HG02763 (cell line): ENCODE data around the gene BHMT.

Experiments
- ATAC-seq: cut with Tn5 transposase; IDR thresholded peaks from one replicate; pipeline ENCODE4 v1.9.1; 2021; ENCODE audit warnings: mild to moderate bottlenecking, moderate library complexity; ENCODE audit not compliant: unreplicated experiment

Gene BHMT

GRCh38 chr5:79111387-79111959 is at the start of gene BHMT:
Gene BHMT, plus strand, starts transcription at chr5:79111809. Its CDS starts 77 bp downstream, at chr5:79111886.
- ATAC-seq = no peak

GRCh38 chr5:79062436-79062835 is 49.2 kb upstream of the BHMT start:
- no peak for ATAC-seq

GRCh38 chr5:79069488-79070349 is 41.9 kb upstream of the BHMT start, which contains the start of the genes BHMT2 and DMGDH:
Gene BHMT2, plus strand, starts transcription at chr5:79069767. Its CDS starts 16 bp downstream, at chr5:79069783.
Gene DMGDH, minus strand, starts transcription at chr5:79069674. Its CDS starts 54 bp downstream, at chr5:79069620.
- ATAC-seq = no peak

GRCh38 chr5:79070350-79070667 is 41.3 kb upstream of the BHMT start:
- no peak for ATAC-seq

GRCh38 chr5:79074641-79075040 is 37.0 kb upstream of the BHMT start:
- ATAC-seq = no peak

- no peak for ATAC-seq
These were observed 35.8 kb upstream of the BHMT start for GRCh38 chr5:79075646-79076426.

- no peak for ATAC-seq
These were observed 34.8 kb upstream of the BHMT start for GRCh38 chr5:79076819-79077218.

GRCh38 chr5:79077680-79078365 is 33.8 kb upstream of the BHMT start:
- ATAC-seq = no peak

GRCh38 chr5:79080804-79081203 is 30.8 kb upstream of the BHMT start:
- ATAC-seq = no peak

GRCh38 chr5:79081779-79082178 is 29.8 kb upstream of the BHMT start:
- ATAC-seq = no peak

- no peak for ATAC-seq
These were observed 25.5 kb upstream of the BHMT start for GRCh38 chr5:79086116-79086515.

- ATAC-seq = no peak
These were observed 23.1 kb upstream of the BHMT start for GRCh38 chr5:79088507-79088906.

GRCh38 chr5:79091064-79091463 is 20.5 kb upstream of the BHMT start:
- no peak for ATAC-seq

- ATAC-seq = no peak
These were observed 17.8 kb upstream of the BHMT start for GRCh38 chr5:79093762-79094161.

- no peak for ATAC-seq
These were observed 5.7 kb upstream of the BHMT start for GRCh38 chr5:79105868-79106267.

GRCh38 chr5:79107020-79107796 is 4.4 kb upstream of the BHMT start:
- no peak for ATAC-seq

- no peak for ATAC-seq
These were observed 3.5 kb upstream of the BHMT start for GRCh38 chr5:79108086-79108485.

GRCh38 chr5:79108792-79109191 is 2.8 kb upstream of the BHMT start:
- no peak for ATAC-seq

- ATAC-seq = no peak
These were observed 1.8 kb upstream of the BHMT start for GRCh38 chr5:79109527-79110492.
